Activated CD8-positive, alpha-beta T cell treated with anti-CD3 and anti-CD28 coated beads, Interleukin-2, amount 10 ng/mL, durations not matched to agents 7 days and 5 days (primary cell): ENCODE results near the gene PIGR. TPM values are rescaled to one million over a fixed set of nuclear protein-coding genes. Genes with fewer than 3 reads are reported as not detected.

Source experiments
- ATAC-seq: fragments of 150-1000 bp; cut with Tn5 transposase; one replicate; pipeline ENCODE4 v1.10.0; 2021; ENCODE audit warnings: moderate library complexity
- CTCF ChIA-PET: fragments of 350-600 bp; sonication (Branson Sonifier 250); formaldehyde crosslinking; loops from one replicate; lab custom pipeline; 2021; ENCODE audit warnings: antibody characterized with exemption; lab: Charles Lee
- POLR2A ChIA-PET: fragments of 350-600 bp; sonication (Branson Sonifier 250); formaldehyde crosslinking; loops from one replicate; lab custom pipeline; 2021; ENCODE audit warnings: antibody characterized with exemption; lab: Charles Lee
- DNase-seq: peaks from one replicate; pipeline ENCODE4 v3.0.0-alpha.2; 2020
- H3K27ac Mint-ChIP-seq: one replicate; pipeline ENCODE4 v1.8.0; 2021; ENCODE audit warnings: mild to moderate bottlenecking, mixed read lengths
- H3K27me3 Mint-ChIP-seq: one replicate; pipeline ENCODE4 v1.8.0; 2021; ENCODE audit warnings: low read depth, mixed read lengths
- H3K36me3 Mint-ChIP-seq: one replicate; pipeline ENCODE4 v1.8.0; 2021; ENCODE audit warnings: low read depth, mixed read lengths
- H3K4me1 Mint-ChIP-seq: one replicate; pipeline ENCODE4 v1.8.0; 2021; ENCODE audit warnings: low read depth, mixed read lengths
- H3K4me3 Mint-ChIP-seq: one replicate; pipeline ENCODE4 v1.8.0; 2021; ENCODE audit warnings: mild to moderate bottlenecking, mixed read lengths
- H3K9me3 Mint-ChIP-seq: one replicate; pipeline ENCODE4 v1.8.0; 2022; ENCODE audit warnings: mixed read lengths; ENCODE audit not compliant: insufficient read depth
- total RNA-seq, 2 experiments: library from RNA; stranded (reverse); gene quantifications; one replicate each; pipeline ENCODE4 v1.2.3, GENCODE V29; 2021

Gene PIGR
- total RNA-seq, 2 experiments from 2014 or later: not detected

GRCh38 chr1:206923009-206923960, 23.0 kb downstream of the PIGR start:
- POLR2A ChIA-PET: interaction anchor here (0.6 to 2.9 kb wide), 5 partner anchors 7 to 398 kb away, joined by 3 to 15 read pairs (median 5); partner anchors contain the start of gene CD55
- Mint-ChIP-seq H3K27me3 (no peaks in the 10 kb centered on the region), H3K9me3 (no peaks in the 10 kb centered on the region), H3K36me3 (peaks cover 12% of the 10 kb centered on the region), H3K4me3 (no peak overlapping the region), H3K4me1 (peaks cover 34% of the 10 kb centered on the region), H3K27ac (no peak overlapping the region)
- ATAC-seq (peak; percentile 48), DNase-seq (peak; percentile 83)
- CTCF ChIA-PET: interaction anchor here (0.6 to 5.0 kb wide), 10 partner anchors 10 to 220 kb away, joined by 3 to 92 read pairs (median 20); no protein-coding TSS in a partner anchor

GRCh38 chr1:206922524-206922923, 23.7 kb downstream of the PIGR start:
- POLR2A ChIA-PET: interaction anchor here (0.5 to 2.9 kb wide), 10 partner anchors 8 to 399 kb away, joined by 3 to 15 read pairs (median 4); partner anchors contain the start of gene CD55
- Mint-ChIP-seq H3K4me1 (peaks cover 37% of the 10 kb centered on the region), H3K4me3 (no peak overlapping the region), H3K36me3 (peaks cover 18% of the 10 kb centered on the region), H3K27me3 (no peaks in the 10 kb centered on the region), H3K9me3 (no peaks in the 10 kb centered on the region), H3K27ac (no peak overlapping the region)
- ATAC-seq (no peak), DNase-seq (no peak)
- CTCF ChIA-PET: interaction anchor here (0.6 to 5.0 kb wide), 15 partner anchors 10 to 287 kb away, joined by 3 to 92 read pairs (median 7); partner anchors contain the start of gene DYRK3

GRCh38 chr1:206921772-206922265, 24.4 kb downstream of the PIGR start, which contains the start of gene FCMR:
Gene FCMR (minus strand): TSS chr1:206921941. CDS start chr1:206921854, 87 bp downstream.
- H3K4me1 Mint-ChIP-seq: peaks cover 40% of the 10 kb centered on the region
- H3K4me3 Mint-ChIP-seq: no peak within 1 kb of the TSS
- no peak within 1 kb of the TSS for H3K27ac Mint-ChIP-seq
- ATAC-seq: peak; percentile 44
- CTCF ChIA-PET: interaction anchor here (0.8 to 5.0 kb wide), 24 partner anchors 10 to 291 kb away, joined by 3 to 92 read pairs (median 5); partner anchors contain the start of genes DYRK3 and IL20
- H3K9me3 Mint-ChIP-seq: no peaks in the 10 kb centered on the region
- POLR2A ChIA-PET: interaction anchor here (0.5 to 2.9 kb wide), 13 partner anchors 9 to 400 kb away, joined by 3 to 15 read pairs (median 3); partner anchors contain the start of genes CD55 and DYRK3
- H3K27me3 Mint-ChIP-seq: no peaks in the 10 kb centered on the region
- H3K36me3 Mint-ChIP-seq: peaks cover 24% of the 10 kb centered on the region
- peak; percentile 72 for DNase-seq

- ATAC-seq (no peak), DNase-seq (no peak)
- CTCF ChIA-PET: interaction anchor here (0.6 to 4.4 kb wide), 16 partner anchors 7 to 255 kb away, joined by 3 to 50 read pairs (median 10); partner anchors contain the start of gene IL20
- H3K4me1 Mint-ChIP-seq: peaks cover 66% of the 10 kb centered on the region
- peaks cover 45% of the 10 kb centered on the region for H3K36me3 Mint-ChIP-seq
- peak overlapping the region; percentile 75 for H3K27ac Mint-ChIP-seq
- no peaks in the 10 kb centered on the region for H3K9me3 Mint-ChIP-seq
- H3K27me3 Mint-ChIP-seq: no peaks in the 10 kb centered on the region
- POLR2A ChIA-PET: interaction anchor here (1.9 kb wide), 1 partner anchor 10 kb away, joined by 6 read pairs; no protein-coding TSS in a partner anchor
- peak overlapping the region; percentile 58 for H3K4me3 Mint-ChIP-seq
These were observed 28.2 kb downstream of the PIGR start for GRCh38 chr1:206918076-206918475.

- Mint-ChIP-seq H3K27ac (no peak overlapping the region), H3K36me3 (peaks cover 61% of the 10 kb centered on the region), H3K4me3 (peak overlapping the region; percentile 28), H3K27me3 (no peaks in the 10 kb centered on the region), H3K4me1 (peaks cover 77% of the 10 kb centered on the region), H3K9me3 (no peaks in the 10 kb centered on the region)
- POLR2A ChIA-PET: interaction anchor here (0.8 to 1.2 kb wide), 2 partner anchors 9 to 125 kb away, joined by 3 read pairs; no protein-coding TSS in a partner anchor
- no peak for DNase-seq
- CTCF ChIA-PET: interaction anchor here (0.7 to 5.0 kb wide), 14 partner anchors 8 to 584 kb away, joined by 3 to 185 read pairs (median 6); partner anchors contain the start of gene IL20
- no peak for ATAC-seq
These were observed 30.1 kb downstream of the PIGR start for GRCh38 chr1:206916000-206916709.

- ChIA-PET POLR2A (interaction anchor here (0.7 kb wide), 1 partner anchor 780 kb away, joined by 3 read pairs; no protein-coding TSS in a partner anchor), CTCF (interaction anchor here (0.9 to 5.0 kb wide), 12 partner anchors 10 to 284 kb away, joined by 3 to 185 read pairs (median 6); no protein-coding TSS in a partner anchor)
- Mint-ChIP-seq H3K9me3 (no peaks in the 10 kb centered on the region), H3K36me3 (peaks cover 61% of the 10 kb centered on the region), H3K27ac (peak overlapping the region; percentile 10), H3K27me3 (no peaks in the 10 kb centered on the region), H3K4me1 (peaks cover 73% of the 10 kb centered on the region), H3K4me3 (no peak overlapping the region)
- no peak for DNase-seq
- no peak for ATAC-seq
These were observed 31.1 kb downstream of the PIGR start for GRCh38 chr1:206915030-206915735.

GRCh38 chr1:206913766-206914537, 32.3 kb downstream of the PIGR start:
- DNase-seq (no peak), ATAC-seq (no peak)
- POLR2A ChIA-PET: interaction anchor here (0.6 to 0.7 kb wide), 2 partner anchors 199 to 782 kb away, joined by 3 to 8 read pairs; no protein-coding TSS in a partner anchor
- H3K4me3 Mint-ChIP-seq: no peak overlapping the region
- peaks cover 71% of the 10 kb centered on the region for H3K4me1 Mint-ChIP-seq
- H3K27ac Mint-ChIP-seq: no peak overlapping the region
- no peaks in the 10 kb centered on the region for H3K27me3 Mint-ChIP-seq
- no peaks in the 10 kb centered on the region for H3K9me3 Mint-ChIP-seq
- CTCF ChIA-PET: interaction anchor here (0.7 to 5.0 kb wide), 13 partner anchors 12 to 279 kb away, joined by 3 to 185 read pairs (median 36); partner anchors contain the start of genes DYRK3 and IL19
- H3K36me3 Mint-ChIP-seq: peaks cover 59% of the 10 kb centered on the region

GRCh38 chr1:206912445-206913095, 33.7 kb downstream of the PIGR start:
- no peak overlapping the region for H3K4me3 Mint-ChIP-seq
- no peaks in the 10 kb centered on the region for H3K9me3 Mint-ChIP-seq
- peaks cover 65% of the 10 kb centered on the region for H3K4me1 Mint-ChIP-seq
- no peaks in the 10 kb centered on the region for H3K27me3 Mint-ChIP-seq
- POLR2A ChIA-PET: interaction anchor here (0.6 to 1.4 kb wide), 3 partner anchors 9 to 177 kb away, joined by 3 to 8 read pairs (median 7); partner anchors contain the start of gene FCMR
- CTCF ChIA-PET: interaction anchor here (0.6 to 5.0 kb wide), 87 partner anchors 9 to 304 kb away, joined by 3 to 185 read pairs (median 6); partner anchors contain the start of genes DYRK3, FCMR, IL10 and IL19
- peak; percentile 80 for DNase-seq
- peak; percentile 64 for ATAC-seq
- H3K27ac Mint-ChIP-seq: no peak overlapping the region
- peaks cover 63% of the 10 kb centered on the region for H3K36me3 Mint-ChIP-seq

- Mint-ChIP-seq H3K4me1 (peaks cover 63% of the 10 kb centered on the region), H3K27me3 (no peaks in the 10 kb centered on the region), H3K9me3 (no peaks in the 10 kb centered on the region), H3K4me3 (no peak overlapping the region), H3K27ac (no peak overlapping the region), H3K36me3 (peaks cover 53% of the 10 kb centered on the region)
- ATAC-seq (no peak), DNase-seq (peak; percentile 56)
- ChIA-PET POLR2A (interaction anchor here (1.0 to 1.1 kb wide), 2 partner anchors 11 to 176 kb away, joined by 3 to 7 read pairs; partner anchors contain the start of gene FCMR), CTCF (interaction anchor here (0.7 to 5.0 kb wide), 38 partner anchors 10 to 279 kb away, joined by 3 to 185 read pairs (median 12); partner anchors contain the start of genes DYRK3, FCMR, IL19 and IL20)
These were observed 35.1 kb downstream of the PIGR start for GRCh38 chr1:206911064-206911663.
